ENCODE data around the gene TSPAN14. TPM values are rescaled to one million over a fixed set of nuclear protein-coding genes. Genes with fewer than 3 reads are reported as not detected.

TSPAN14 gene
- total RNA-seq, 4 donors from 2014 or later = 56.1 to 105 (median 83.1) TPM

GRCh38 chr10:80544316-80544953 lies 90.3 kb downstream of the TSPAN14 start:
- no peak for TF ChIP-seq CTCF (IDR thresholded peaks at IDR 0.05; ENCODE audit: low read depth)

GRCh38 chr10:80545258-80545881 lies 91.3 kb downstream of the TSPAN14 start:
- TF ChIP-seq CTCF (IDR thresholded peaks at IDR 0.05; ENCODE audit: low read depth) = no peak

GRCh38 chr10:80552151-80552646 lies 98.1 kb downstream of the TSPAN14 start:
- TF ChIP-seq CTCF (IDR thresholded peaks at IDR 0.05; ENCODE audit: low read depth) = no peak

- no peak for TF ChIP-seq CTCF (IDR thresholded peaks at IDR 0.05; ENCODE audit: low read depth)
These were observed 99.3 kb downstream of the TSPAN14 start for GRCh38 chr10:80553436-80553835.

- TF ChIP-seq CTCF (IDR thresholded peaks at IDR 0.05; ENCODE audit: low read depth) = no peak
These were observed 99.9 kb downstream of the TSPAN14 start for GRCh38 chr10:80554050-80554449.

GRCh38 chr10:80555415-80555814 lies 101.3 kb downstream of the TSPAN14 start:
- TF ChIP-seq CTCF (IDR thresholded peaks at IDR 0.05; ENCODE audit: low read depth) = no peak

GRCh38 chr10:80561950-80562349 lies 107.8 kb downstream of the TSPAN14 start:
- no peak for TF ChIP-seq CTCF (IDR thresholded peaks at IDR 0.05; ENCODE audit: low read depth)

Data from subcutaneous adipose tissue (tissue), 4 donors.